GM15510 (cell line): Measurements from ENCODE around the gene PREX1.

ENCODE experiments used
- POLR2A ChIP-seq: IDR thresholded peaks from 3 replicates; pipeline ENCODE4 v1.6.1; 2011; ENCODE audit warnings: borderline replicate concordance; ENCODE audit not compliant: insufficient read length; ENCODE audit errors: extremely low read depth

The PREX1 gene

DNA sequence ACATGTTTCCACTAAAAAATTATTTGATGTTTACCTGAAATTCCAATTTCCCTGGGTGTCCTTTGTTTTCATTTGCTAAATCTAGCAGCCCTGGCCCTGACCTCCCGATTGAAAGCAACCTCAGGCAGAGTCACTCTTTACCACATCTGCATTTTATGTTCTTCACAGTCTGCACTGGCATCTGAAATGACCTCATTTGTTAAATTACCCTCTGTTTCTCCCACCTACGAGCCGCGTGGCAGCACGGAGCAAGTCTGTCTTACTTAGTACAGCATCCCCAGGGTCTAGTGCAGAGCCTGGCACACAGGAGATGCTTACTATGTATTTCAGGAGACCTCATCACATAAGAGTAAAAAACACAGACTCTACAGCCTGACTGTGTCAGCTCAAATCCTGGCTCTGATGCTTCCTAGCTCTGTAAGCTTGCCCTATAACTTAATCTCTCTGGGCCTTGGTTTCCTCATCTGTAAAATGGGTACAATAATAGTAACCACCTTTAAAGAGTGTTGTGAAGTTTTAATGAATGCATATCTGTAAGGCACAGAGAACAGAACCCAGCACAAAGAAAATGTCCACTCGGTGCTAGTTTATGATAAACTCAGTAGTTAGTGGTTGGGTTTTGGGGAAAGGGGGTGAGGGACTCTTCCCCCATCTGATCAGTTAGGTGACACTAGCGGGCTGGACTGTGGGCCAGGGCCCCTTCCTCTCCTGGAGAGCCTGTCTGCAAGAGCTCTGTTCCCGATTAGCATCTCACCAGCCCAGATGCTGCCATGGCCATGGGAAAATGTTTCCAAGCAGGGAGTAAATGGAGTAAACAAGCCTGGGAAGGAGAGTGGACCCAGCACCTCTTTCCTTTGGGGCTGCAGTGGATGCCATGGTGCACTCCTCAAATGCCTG, 88.2 kb downstream of the PREX1 start:
- no peak for TF ChIP-seq POLR2A

DNA sequence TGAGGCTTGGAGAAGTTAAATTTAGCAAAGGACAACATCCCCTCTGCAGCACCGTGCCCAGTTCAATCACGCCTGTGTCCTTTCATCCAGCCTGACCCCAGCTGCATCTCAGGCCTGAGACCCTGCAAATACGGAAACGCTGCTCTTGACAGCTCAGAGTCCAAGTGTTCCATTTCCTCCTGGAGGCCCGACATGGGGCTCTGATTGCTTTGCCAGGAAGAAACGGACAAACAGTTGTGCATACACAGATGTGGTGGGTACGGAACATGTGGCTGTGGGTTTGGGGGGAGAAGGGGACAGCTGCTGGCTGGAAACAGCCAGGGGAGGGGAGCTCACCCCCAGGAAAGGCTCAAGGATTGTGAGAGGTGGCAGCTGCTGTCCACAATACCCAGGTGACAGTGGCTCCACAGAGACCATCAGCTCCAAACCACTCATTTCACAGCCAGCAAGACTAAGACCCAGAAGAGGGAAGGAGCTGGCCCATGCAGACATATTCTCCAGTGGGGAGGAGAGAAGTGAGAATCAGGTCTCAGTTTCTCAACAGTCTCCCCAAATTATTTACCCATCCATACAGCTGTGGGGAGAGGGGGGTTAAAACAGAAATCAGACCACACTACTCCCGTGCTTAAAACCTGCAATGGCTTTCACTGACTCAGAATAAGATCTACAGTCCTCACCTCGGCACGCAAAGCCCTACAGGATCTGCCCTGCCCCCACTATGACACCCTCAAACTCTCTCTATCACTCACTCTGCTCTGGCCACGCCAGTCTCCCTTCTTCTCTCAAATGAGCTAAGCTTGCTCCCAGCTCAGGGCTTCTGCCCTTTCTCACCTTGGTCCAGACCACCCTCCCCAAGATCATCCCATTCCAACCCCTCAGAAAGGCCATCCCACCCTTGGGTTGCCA, 89.1 kb downstream of the PREX1 start:
- TF ChIP-seq POLR2A = peak; percentile 36

DNA sequence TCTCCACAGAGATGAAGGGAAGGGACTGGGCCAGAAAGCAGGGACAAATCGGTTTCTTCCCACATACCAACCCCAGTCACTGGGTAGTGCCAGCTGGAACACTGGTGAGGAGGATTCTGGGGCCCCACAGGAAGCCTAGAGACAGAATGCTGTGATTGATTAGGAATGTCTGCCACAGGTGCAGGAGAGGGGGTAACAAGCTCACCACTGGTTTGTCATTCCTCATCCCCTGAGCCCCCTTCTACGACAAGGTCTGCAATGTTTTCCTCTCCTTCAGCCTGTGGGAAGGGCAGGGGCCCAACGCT, 89.8 kb downstream of the PREX1 start:
- no peak for TF ChIP-seq POLR2A

DNA sequence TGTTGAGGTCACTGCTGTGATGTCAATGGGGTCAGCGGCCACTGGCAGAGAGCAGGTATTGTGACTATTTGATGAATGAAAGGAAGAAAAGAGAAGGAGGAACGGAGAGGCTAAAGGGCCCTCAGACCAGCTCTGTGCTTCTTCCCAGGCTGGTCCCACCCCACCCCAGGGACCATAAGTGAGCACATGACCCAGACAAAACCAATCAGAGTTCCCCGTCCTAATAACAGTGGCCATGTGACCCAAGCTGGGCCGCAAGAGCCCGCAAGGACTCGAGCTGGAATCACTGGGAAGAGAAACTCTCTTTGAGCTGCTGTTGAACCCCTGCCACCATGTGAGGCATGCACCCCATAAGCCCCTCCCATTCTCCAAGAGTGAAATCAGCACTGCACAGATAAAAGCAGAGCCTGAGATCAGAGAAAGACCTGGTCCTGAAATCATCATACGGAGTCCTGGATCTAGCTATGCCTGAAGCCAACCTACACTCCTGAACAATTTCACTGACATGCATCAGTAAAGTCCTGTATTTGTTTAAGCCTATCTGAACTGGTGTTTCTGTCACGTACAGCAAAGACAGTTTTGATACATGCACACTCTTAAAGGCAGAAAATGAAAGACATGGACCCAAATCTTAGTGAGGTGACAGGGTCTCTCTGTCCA, 90.2 kb downstream of the PREX1 start:
- TF ChIP-seq POLR2A = no peak

DNA sequence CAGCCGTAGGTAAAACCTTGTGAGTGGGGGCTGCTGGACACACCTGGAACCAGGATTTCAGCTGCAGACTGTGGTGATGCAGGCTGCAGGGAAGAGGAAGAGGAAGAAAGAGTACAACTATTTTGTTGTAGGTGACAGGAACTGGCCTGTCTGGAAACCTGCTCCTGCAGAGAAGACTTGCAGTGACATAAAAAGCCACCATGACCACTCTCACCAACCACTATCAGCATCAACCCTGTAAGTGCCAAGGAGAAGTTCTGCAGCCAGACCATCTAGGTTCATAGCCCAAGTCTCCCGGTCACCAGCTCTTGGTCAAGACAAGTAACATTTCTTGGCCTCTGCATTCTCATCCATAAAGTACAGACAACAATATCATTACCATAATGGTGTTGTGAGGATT, 91.2 kb downstream of the PREX1 start:
- TF ChIP-seq POLR2A = no peak

DNA sequence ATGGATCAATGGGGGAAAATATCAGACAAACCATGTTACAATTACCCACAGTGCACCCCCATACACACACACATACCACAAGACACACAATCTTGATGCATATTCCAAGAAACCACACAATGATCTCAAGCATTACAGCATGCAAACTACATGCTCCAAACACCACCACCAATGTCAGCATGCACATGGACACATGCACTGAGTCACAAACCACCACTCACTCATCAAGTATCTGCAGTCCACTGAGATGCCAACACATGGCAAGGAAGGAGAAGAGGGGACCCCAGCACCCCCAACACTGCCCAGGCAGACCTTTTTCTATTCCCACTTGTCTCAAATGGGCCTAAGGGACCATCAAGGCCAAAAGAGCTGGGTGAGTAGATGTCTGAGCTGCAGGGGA, 91.6 kb downstream of the PREX1 start:
- no peak for TF ChIP-seq POLR2A

DNA sequence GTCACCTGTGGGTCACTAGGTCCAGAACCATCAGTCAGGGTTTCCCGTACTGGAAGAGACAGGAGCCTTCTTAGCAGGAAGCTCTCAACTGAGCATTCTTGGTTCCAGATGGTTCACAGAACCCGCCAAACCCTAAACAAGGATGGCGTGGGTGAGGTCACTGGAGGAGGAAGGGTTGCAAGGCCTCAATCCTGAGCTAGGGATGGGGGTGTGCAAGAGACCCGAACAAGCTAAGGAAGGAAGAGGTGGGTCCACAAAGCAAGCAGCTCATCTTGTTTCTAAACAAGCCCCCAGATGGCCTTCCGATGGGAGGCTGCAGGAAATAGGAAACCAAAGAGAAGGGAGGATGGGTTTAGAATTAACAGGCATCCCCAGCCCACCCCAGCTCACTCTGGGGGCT, 92.7 kb downstream of the PREX1 start:
- no peak for TF ChIP-seq POLR2A

DNA sequence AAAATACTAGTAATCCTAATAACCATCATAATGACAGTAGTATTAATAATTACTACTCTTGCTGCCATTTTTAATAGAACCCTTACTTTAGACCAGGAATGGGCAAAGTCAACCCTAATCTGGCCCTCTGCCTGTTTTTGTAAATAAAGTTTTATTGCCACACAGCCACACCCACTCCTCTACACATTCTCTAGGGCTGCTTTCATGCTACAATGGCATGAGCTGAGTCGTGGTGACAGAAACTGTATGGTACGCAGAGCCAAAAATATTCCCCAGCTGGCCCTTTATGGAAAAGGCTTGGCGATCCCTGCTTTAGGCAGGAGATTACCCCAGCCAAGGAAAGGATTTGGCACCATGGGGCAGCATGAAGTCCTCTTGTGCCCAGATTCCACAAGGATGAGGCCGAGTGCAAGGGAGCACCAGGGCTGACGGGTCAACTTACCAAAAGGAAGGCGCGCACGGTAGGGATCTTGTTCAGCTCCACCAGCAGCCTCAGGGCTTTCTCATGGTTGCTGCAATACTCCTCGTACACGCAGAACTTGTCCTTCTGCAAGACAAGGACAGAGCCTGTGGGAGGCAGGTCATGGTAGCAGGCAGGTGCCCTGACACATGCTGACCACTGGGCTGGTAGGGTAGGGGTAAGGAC, 93.6 kb downstream of the PREX1 start:
- no peak for TF ChIP-seq POLR2A

DNA sequence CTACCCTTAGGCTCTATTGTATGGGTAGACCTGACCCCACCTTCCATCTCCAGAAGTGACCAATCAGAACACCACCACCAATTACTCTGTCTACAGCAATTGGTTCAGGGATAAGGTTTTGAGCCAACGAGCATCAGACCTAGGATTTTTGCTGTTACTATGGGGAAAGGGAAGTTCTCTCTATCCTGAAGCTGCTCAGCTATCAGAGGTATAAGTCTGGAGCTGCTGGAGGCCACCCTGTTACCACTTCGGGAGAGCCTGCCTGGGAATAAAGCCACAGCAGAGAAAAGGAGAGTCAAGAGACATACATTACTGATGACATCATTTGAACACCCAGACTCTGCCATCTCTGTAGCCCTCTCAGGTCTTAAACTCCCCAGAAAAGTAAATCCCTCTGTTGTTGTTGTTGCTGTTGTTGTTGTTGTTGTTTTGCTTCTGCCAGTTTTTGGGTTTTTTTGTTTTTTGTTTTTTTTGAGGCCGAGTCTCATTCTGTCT, 94.5 kb downstream of the PREX1 start:
- TF ChIP-seq POLR2A = no peak

DNA sequence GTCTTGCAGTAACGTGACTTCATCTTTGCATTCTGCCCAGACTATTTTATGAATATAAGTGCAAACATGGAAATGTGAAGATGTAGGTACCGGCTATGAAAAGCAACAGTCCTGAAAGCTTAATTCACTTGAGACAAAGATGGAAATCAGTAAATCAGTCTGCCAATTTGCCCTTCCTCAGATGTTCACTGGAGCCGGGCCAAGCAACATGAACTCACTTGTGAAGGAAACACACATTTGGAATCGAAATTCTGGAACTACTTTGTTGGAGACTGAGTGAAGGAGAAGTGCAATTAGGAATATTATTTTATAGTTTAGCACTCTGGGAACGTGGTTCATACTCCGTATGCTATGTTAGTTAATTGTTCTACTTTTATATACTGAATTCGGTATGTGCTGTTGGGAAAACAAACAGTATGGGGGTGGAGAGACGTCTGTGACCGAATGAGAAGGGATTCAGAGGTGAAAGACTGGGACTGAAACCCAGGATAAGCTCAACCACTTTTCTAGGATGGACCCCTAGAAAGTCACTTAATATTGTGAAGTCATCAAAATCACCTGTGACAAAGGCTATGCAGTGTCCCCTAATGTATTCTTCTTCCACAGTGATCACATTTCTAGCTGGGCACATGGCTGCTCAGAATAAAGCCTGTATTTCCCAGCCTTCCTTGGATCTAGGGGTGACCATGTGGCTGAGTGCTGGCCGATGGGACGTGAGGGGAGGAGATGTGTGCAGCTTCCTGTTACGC, 95.5 kb downstream of the PREX1 start:
- TF ChIP-seq POLR2A = no peak

DNA sequence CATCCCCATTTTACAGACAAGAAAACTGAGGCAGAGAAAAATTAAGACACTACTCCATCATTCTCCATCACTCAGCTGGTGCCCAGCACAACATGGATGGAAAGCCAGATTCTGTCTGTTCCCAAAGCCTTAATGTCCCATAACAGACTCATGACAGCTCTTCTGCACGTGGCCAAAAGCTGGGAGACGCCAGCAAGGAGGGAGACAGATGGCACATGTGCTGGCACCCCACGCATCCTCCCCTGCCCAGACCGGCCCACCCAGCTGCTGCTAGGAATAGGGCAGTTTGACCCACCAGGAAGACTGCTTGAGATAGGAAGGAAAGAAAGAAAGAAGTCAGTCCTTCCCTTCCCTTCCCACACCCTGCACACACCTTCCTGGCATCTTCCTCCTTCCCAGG, 96.3 kb downstream of the PREX1 start:
- no peak for TF ChIP-seq POLR2A

DNA sequence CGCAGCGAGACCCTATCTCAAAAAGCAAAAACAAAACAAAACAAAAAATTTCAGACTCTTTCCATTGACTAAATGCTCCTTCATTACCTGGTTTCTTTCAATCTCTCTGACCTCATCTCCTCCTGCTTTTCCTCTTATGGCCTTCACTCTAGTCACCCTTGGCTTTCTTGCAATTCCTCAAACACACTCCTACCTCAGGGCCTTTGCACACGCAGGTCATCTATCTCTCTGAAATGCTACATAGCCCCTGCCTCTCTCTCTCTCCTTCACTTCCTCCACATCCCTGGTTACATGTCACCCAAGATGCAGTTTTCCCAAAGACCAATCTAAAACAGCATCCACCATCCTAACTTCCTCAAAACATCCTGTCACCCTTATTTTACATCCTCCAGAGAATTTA, 96.8 kb downstream of the PREX1 start:
- no peak for TF ChIP-seq POLR2A

DNA sequence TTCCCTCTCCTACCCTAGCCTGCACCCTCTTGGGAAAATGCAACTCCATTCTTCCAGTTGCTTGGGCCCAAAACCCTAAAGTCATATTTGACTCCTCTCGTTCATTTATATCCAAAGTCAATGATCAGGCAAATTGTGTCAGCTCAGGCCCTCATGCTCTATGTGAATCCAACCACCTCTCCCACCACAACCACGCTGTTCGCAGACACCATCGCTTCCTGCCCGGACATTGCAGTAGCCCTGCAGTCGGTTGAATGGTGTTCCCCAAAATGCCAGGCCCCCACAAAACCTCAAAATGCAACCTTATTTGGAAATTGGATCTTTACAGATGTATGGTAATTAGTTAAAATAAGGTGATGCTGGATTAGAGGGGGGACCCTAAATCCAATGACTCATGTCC, 98.3 kb downstream of the PREX1 start:
- TF ChIP-seq POLR2A = no peak

DNA sequence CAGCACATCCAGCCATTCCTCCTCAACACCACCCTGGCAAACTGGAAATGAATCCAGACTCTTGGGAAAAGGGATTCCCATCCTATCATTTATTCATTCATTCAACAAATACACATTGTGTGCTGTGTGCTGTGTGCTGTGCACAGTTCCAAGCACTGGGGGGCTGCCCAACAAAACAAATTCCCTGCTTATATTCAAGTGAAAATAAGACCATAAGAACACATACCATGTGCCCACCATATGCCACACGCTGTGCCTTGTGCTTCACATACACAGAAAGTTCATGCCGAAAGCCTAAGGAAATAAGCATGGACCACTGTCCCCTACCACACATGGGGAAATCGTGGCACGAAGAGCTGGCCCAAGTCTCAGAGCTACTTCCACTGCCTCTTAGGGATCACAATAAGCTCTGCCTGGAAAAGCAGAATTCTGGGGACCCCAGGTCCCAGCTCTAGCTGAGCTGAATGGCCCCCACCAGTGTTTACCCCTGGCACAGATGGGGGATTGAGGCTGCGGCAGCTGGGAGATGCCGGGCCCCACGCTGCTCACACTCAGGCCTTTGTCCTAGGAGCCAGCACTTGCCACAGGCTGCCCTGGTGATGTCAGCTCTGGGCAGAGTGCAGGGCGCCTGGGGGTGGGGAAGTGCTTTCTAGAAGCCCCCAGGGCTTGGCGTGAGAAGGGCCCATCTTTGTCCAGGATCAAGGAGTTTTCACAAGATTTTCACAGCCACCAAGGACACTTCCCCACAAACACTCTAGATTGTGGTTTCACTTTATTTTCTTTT, 99.6 kb downstream of the PREX1 start:
- TF ChIP-seq POLR2A = no peak

DNA sequence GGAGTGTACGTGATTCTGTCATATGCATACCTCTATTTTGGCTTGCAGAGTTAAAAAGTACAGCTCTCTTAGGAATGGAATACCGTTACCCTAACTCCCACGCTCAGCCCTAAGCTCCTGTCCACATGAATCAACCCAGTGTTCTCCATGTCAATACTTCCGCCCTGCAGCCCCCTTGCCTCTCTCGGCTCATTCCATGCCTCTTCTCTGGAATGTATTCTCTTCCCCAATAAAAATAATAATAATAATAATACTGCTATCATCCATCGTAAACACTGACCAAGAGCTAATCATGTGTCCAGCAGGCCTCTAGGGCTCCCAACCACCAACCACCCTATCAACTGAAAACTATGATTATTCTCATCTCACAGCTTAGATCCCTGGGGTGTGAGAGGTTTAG, 100.6 kb downstream of the PREX1 start:
- TF ChIP-seq POLR2A = no peak
